Stimulated activated effector memory CD8-positive, alpha-beta T cell treated with anti-CD3 and anti-CD28 coated beads, Interleukin-12 subunit alpha, Interleukin-12 subunit beta, amount 100 ng/mL, for 72 hours (primary cell): Measurements from ENCODE around the gene RPS15A.

Experiments
- ATAC-seq: fragments of 150-1000 bp; cut with Tn5 transposase; 2 replicates; pipeline ENCODE4 v1.10.0; 2021
- DNase-seq, 2 donors: peaks; one replicate each; pipeline ENCODE4 v3.0.0; 2021 to 2022; ENCODE audit warnings: low spot score in 2 of 2
- H3K27ac Mint-ChIP-seq: one replicate; pipeline ENCODE4 v1.8.0; 2022; ENCODE audit warnings: mild to moderate bottlenecking, mixed read lengths
- H3K36me3 Mint-ChIP-seq: one replicate; pipeline ENCODE4 v1.8.0; 2022; ENCODE audit warnings: mild to moderate bottlenecking, mixed read lengths
- H3K4me1 Mint-ChIP-seq: one replicate; pipeline ENCODE4 v1.8.0; 2022; ENCODE audit warnings: mixed read lengths
- H3K4me3 Mint-ChIP-seq: one replicate; pipeline ENCODE4 v1.8.0; 2022; ENCODE audit warnings: mild to moderate bottlenecking, mixed read lengths
- H3K9me3 Mint-ChIP-seq: one replicate; pipeline ENCODE4 v1.8.0; 2022; ENCODE audit warnings: mixed read lengths

RPS15A gene

GRCh38 chr16:18789850-18790706 lies at the start of gene RPS15A:
RPS15A (minus strand) TSS chr16:18790334; CDS start chr16:18789113, 1,221 bp downstream.
- DNase-seq = peak; percentile 72 to 95
- ATAC-seq = peak; percentile 94
- Mint-ChIP-seq H3K36me3 (peaks cover 100% of the 10 kb centered on the region), H3K9me3 (no peaks in the 10 kb centered on the region), H3K27ac (peak within 1 kb of the TSS; percentile 84), H3K4me1 (peaks cover 42% of the 10 kb centered on the region), H3K4me3 (peak within 1 kb of the TSS; percentile 97)

- Mint-ChIP-seq H3K27ac (no peak overlapping the region), H3K4me3 (no peak overlapping the region), H3K36me3 (peaks cover 100% of the 10 kb centered on the region), H3K4me1 (peaks cover 17% of the 10 kb centered on the region), H3K9me3 (no peaks in the 10 kb centered on the region)
- no peak for ATAC-seq
- DNase-seq = no peak
Observed at GRCh38 chr16:18839555-18839954, 49.4 kb upstream of the RPS15A start.

- ATAC-seq (peak; percentile 98), DNase-seq (no peak)
- Mint-ChIP-seq H3K4me1 (peaks cover 17% of the 10 kb centered on the region), H3K27ac (peak overlapping the region; percentile 77), H3K9me3 (no peaks in the 10 kb centered on the region), H3K36me3 (peaks cover 100% of the 10 kb centered on the region), H3K4me3 (no peak overlapping the region)
Observed at GRCh38 chr16:18836702-18837101, 46.6 kb upstream of the RPS15A start.

GRCh38 chr16:18834864-18835263 lies 44.7 kb upstream of the RPS15A start:
- H3K9me3 Mint-ChIP-seq = no peaks in the 10 kb centered on the region
- no peak overlapping the region for H3K27ac Mint-ChIP-seq
- DNase-seq (no peak), ATAC-seq (no peak)
- H3K4me3 Mint-ChIP-seq = no peak overlapping the region
- peaks cover 100% of the 10 kb centered on the region for H3K36me3 Mint-ChIP-seq
- H3K4me1 Mint-ChIP-seq = peaks cover 17% of the 10 kb centered on the region

GRCh38 chr16:18833707-18834505 lies 43.8 kb upstream of the RPS15A start:
- H3K36me3 Mint-ChIP-seq = peaks cover 100% of the 10 kb centered on the region
- H3K4me1 Mint-ChIP-seq = peaks cover 17% of the 10 kb centered on the region
- H3K27ac Mint-ChIP-seq = no peak overlapping the region
- no peaks in the 10 kb centered on the region for H3K9me3 Mint-ChIP-seq
- DNase-seq (no peak), ATAC-seq (no peak)
- H3K4me3 Mint-ChIP-seq = no peak overlapping the region

GRCh38 chr16:18832613-18833012 lies 42.5 kb upstream of the RPS15A start:
- Mint-ChIP-seq H3K36me3 (peaks cover 100% of the 10 kb centered on the region), H3K4me1 (peaks cover 19% of the 10 kb centered on the region), H3K27ac (no peak overlapping the region), H3K4me3 (no peak overlapping the region), H3K9me3 (no peaks in the 10 kb centered on the region)
- ATAC-seq (no peak), DNase-seq (no peak)

GRCh38 chr16:18832006-18832405 lies 41.9 kb upstream of the RPS15A start:
- peaks cover 14% of the 10 kb centered on the region for H3K4me1 Mint-ChIP-seq
- no peak overlapping the region for H3K4me3 Mint-ChIP-seq
- no peak for ATAC-seq
- peaks cover 99% of the 10 kb centered on the region for H3K36me3 Mint-ChIP-seq
- H3K9me3 Mint-ChIP-seq = no peaks in the 10 kb centered on the region
- no peak overlapping the region for H3K27ac Mint-ChIP-seq
- no peak for DNase-seq

GRCh38 chr16:18829251-18829650 lies 39.1 kb upstream of the RPS15A start:
- DNase-seq (no peak), ATAC-seq (no peak)
- Mint-ChIP-seq H3K27ac (no peak overlapping the region), H3K4me1 (peaks cover 6% of the 10 kb centered on the region), H3K4me3 (no peak overlapping the region), H3K36me3 (peaks cover 75% of the 10 kb centered on the region), H3K9me3 (no peaks in the 10 kb centered on the region)

- no peak overlapping the region for H3K4me3 Mint-ChIP-seq
- no peaks in the 10 kb centered on the region for H3K9me3 Mint-ChIP-seq
- peaks cover 62% of the 10 kb centered on the region for H3K36me3 Mint-ChIP-seq
- ATAC-seq (no peak), DNase-seq (no peak)
- H3K27ac Mint-ChIP-seq = peak overlapping the region; percentile 1
- H3K4me1 Mint-ChIP-seq = peaks cover 6% of the 10 kb centered on the region
Observed at GRCh38 chr16:18827890-18828289, 37.8 kb upstream of the RPS15A start.

GRCh38 chr16:18816286-18816685 lies 26.2 kb upstream of the RPS15A start:
- Mint-ChIP-seq H3K9me3 (no peaks in the 10 kb centered on the region), H3K27ac (no peak overlapping the region), H3K4me3 (no peak overlapping the region), H3K36me3 (peaks cover 97% of the 10 kb centered on the region), H3K4me1 (peaks cover 8% of the 10 kb centered on the region)
- DNase-seq (no peak), ATAC-seq (no peak)

GRCh38 chr16:18811925-18812324 lies 21.8 kb upstream of the RPS15A start:
- Mint-ChIP-seq H3K9me3 (no peaks in the 10 kb centered on the region), H3K4me1 (no peaks in the 10 kb centered on the region), H3K27ac (peak overlapping the region; percentile 60), H3K36me3 (peaks cover 100% of the 10 kb centered on the region), H3K4me3 (no peak overlapping the region)
- no peak for ATAC-seq
- no peak for DNase-seq

- no peak for ATAC-seq
- H3K27ac Mint-ChIP-seq = no peak overlapping the region
- peaks cover 89% of the 10 kb centered on the region for H3K36me3 Mint-ChIP-seq
- H3K4me1 Mint-ChIP-seq = peaks cover 9% of the 10 kb centered on the region
- no peak overlapping the region for H3K4me3 Mint-ChIP-seq
- no peak for DNase-seq
- no peaks in the 10 kb centered on the region for H3K9me3 Mint-ChIP-seq
Observed at GRCh38 chr16:18809165-18809564, 19.0 kb upstream of the RPS15A start.

GRCh38 chr16:18805257-18805773 lies 15.2 kb upstream of the RPS15A start:
- H3K36me3 Mint-ChIP-seq = peaks cover 71% of the 10 kb centered on the region
- no peak for DNase-seq
- no peak overlapping the region for H3K4me3 Mint-ChIP-seq
- H3K4me1 Mint-ChIP-seq = peaks cover 30% of the 10 kb centered on the region
- H3K9me3 Mint-ChIP-seq = no peaks in the 10 kb centered on the region
- no peak for ATAC-seq
- peak overlapping the region; percentile 78 for H3K27ac Mint-ChIP-seq

- DNase-seq (no peak), ATAC-seq (no peak)
- Mint-ChIP-seq H3K4me3 (peak overlapping the region; percentile 94), H3K9me3 (no peaks in the 10 kb centered on the region), H3K36me3 (peaks cover 71% of the 10 kb centered on the region), H3K4me1 (peaks cover 38% of the 10 kb centered on the region), H3K27ac (peak overlapping the region; percentile 78)
Observed at GRCh38 chr16:18804540-18804939, 14.4 kb upstream of the RPS15A start.

- DNase-seq (no peak), ATAC-seq (no peak)
- Mint-ChIP-seq H3K36me3 (peaks cover 71% of the 10 kb centered on the region), H3K27ac (peak overlapping the region; percentile 78), H3K9me3 (no peaks in the 10 kb centered on the region), H3K4me3 (peak overlapping the region; percentile 94), H3K4me1 (peaks cover 43% of the 10 kb centered on the region)
Observed at GRCh38 chr16:18803569-18804462, 13.7 kb upstream of the RPS15A start.
